ENCODE measurements around the gene TRIM14.

The TRIM14 gene

DNA sequence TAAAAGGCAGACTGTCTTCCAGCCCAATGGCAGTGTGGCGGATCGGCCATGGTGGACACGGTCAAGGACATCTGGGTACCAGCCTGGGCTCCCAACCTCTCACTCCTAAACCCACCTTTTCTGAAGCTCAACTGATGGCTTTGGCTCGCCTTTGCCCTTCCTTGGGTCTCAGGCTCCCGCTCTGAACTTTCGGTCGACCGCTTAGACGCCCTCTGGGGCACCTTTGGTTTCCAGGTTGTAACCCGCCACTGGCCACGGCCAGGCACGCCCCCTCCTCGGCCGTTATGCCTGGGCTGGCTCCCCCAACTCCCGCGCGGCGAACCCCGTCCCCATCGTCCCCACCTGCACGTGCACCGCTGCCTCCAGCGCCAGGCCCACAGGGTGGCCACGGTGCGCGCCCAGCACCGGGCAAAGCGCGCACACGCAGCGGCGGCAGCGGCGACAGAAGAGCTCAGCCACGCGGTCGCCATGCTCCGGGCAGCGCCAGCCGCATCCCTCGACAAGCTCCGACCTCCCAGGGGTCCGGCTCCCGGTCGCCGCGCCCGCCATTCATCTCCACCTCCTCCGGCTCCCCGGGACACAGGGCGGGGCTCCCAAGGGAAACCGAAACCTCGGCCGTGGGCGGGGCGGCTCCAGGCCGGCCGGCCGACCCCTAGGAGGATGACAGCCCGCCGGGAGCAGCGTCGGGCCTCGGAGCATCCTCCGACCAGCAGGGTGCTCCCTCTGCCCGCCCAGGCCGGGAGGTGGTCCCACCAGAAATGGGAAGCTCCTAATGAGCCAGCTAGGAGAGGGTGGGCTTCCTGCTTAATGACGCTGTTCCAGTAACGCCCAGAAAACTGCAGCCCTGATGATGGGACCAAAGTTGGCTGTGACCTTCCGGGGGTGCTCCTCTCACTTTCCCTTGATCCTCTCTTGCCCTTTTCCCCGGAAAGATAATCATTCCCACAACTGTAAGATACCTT, at the start of gene TRIM14:
TSS of gene TRIM14 (minus strand) at position 583 of the 962 bp plus-strand sequence. CDS start at position 549, 34 bp downstream.
- ChIA-PET POLR2A (interaction anchor here (0.9 to 1.6 kb wide), 4 partner anchors 73 to 137 kb away, joined by 3 to 9 read pairs (median 4); partner anchors contain the start of genes CORO2A and TBC1D2), CTCF (interaction anchor here (0.6 to 1.8 kb wide), 11 partner anchors 17 to 155 kb away, joined by 3 to 8 read pairs (median 3); no protein-coding TSS in a partner anchor)
- Histone ChIP-seq H3K4me3 (ENCODE audit: low read depth, low read length) (peak within 1 kb of the TSS; percentile 55), H3K4me1 (ENCODE audit: control insufficient read depth, insufficient read depth, low read length) (no peaks in the 10 kb centered on the region), H3K9me3 (ENCODE audit: control insufficient read depth, insufficient read depth, low read depth, low read length) (no peaks in the 10 kb centered on the region), H3K36me3 (ENCODE audit: control insufficient read depth in 2 of 2, insufficient read depth in 1 of 2, low read length in 2 of 2) (no peaks in the 10 kb centered on the region; a peak in 1 of 3 replicates), H3K27ac (ENCODE audit: extremely low read depth, low read depth, low read length) (peak within 1 kb of the TSS; percentile 50; the same call in 1 of the 2 replicates)
- no peak for TF ChIP-seq ZBTB49 (tag by site-specific recombination; IDR thresholded peaks at IDR 0.05; ENCODE audit: low read depth)
- no peak for TF ChIP-seq ZNF555 (tag by site-specific recombination; conservative IDR thresholded peaks at IDR 0.05)
- no peak for TF ChIP-seq ZNF513 (tag by site-specific recombination; IDR thresholded peaks at IDR 0.05)
- no peak for TF ChIP-seq ZNF585B (tag by site-specific recombination; IDR thresholded peaks at IDR 0.05)
- no peak for TF ChIP-seq ZSCAN5A (tag by site-specific recombination; IDR thresholded peaks at IDR 0.05)
- peak; percentile 86 for TF ChIP-seq SP3 (tag by site-specific recombination; IDR thresholded peaks at IDR 0.05)
- TF ChIP-seq FEZF1 (tag by site-specific recombination; IDR thresholded peaks at IDR 0.05) = no peak
- no peak for TF ChIP-seq REPIN1 (tag by site-specific recombination; IDR thresholded peaks at IDR 0.05; ENCODE audit: low read depth)
- no peak for TF ChIP-seq ZNF202 (tag by site-specific recombination; IDR thresholded peaks at IDR 0.05; ENCODE audit: borderline replicate concordance)
- TF ChIP-seq ZFHX2 (tag by site-specific recombination; conservative IDR thresholded peaks at IDR 0.05) = peak; percentile 73
- TF ChIP-seq, protein P1, sequence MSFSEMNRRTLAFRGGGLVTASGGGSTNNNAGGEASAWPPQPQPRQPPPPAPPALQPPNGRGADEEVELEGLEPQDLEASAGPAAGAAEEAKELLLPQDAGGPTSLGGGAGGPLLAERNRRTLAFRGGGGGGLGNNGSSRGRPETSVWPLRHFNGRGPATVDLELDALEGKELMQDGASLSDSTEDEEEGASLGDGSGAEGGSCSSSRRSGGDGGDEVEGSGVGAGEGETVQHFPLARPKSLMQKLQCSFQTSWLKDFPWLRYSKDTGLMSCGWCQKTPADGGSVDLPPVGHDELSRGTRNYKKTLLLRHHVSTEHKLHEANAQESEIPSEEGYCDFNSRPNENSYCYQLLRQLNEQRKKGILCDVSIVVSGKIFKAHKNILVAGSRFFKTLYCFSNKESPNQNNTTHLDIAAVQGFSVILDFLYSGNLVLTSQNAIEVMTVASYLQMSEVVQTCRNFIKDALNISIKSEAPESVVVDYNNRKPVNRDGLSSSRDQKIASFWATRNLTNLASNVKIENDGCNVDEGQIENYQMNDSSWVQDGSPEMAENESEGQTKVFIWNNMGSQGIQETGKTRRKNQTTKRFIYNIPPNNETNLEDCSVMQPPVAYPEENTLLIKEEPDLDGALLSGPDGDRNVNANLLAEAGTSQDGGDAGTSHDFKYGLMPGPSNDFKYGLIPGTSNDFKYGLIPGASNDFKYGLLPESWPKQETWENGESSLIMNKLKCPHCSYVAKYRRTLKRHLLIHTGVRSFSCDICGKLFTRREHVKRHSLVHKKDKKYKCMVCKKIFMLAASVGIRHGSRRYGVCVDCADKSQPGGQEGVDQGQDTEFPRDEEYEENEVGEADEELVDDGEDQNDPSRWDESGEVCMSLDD (tag by site-specific recombination; IDR thresholded peaks at IDR 0.05) = no peak
- no peak for TF ChIP-seq ZNF510 (tag by site-specific recombination; IDR thresholded peaks at IDR 0.05; ENCODE audit: insufficient replicate concordance)
- TF ChIP-seq TSHZ1 (tag by site-specific recombination; IDR thresholded peaks at IDR 0.05; ENCODE audit: borderline replicate concordance) = no peak
- TF ChIP-seq CTCF (tag by site-specific recombination; IDR thresholded peaks at IDR 0.05) = peak; percentile 66
- no peak for TF ChIP-seq ZNF707 (tag by site-specific recombination; IDR thresholded peaks at IDR 0.05)
- no peak for TF ChIP-seq ZNF777 (tag by site-specific recombination; IDR thresholded peaks at IDR 0.05; ENCODE audit: borderline replicate concordance)
- TF ChIP-seq ZNF416 (tag by site-specific recombination; IDR thresholded peaks at IDR 0.05) = no peak
- TF ChIP-seq ZSCAN30 (tag by site-specific recombination; IDR thresholded peaks at IDR 0.05) = 0 out of 2 replicates have a peak, but pooled peaks have one; percentile 12
- TF ChIP-seq TRIM28 (IDR thresholded peaks at IDR 0.05; ENCODE audit: borderline replicate concordance, low read length) = no peak
- TF ChIP-seq MYNN (tag by site-specific recombination; IDR thresholded peaks at IDR 0.05; ENCODE audit: borderline replicate concordance) = no peak
- no peak for TF ChIP-seq GLI4 (tag by site-specific recombination; IDR thresholded peaks at IDR 0.05)
